Effector CD8-positive, alpha-beta T cell (primary cell): ENCODE results near the gene KRTAP4-3.
"Not testable (repeated sequence)": the region's sequence is repeated elsewhere in the genome, so short reads cannot be mapped to it uniquely, and the experiment has no call there.

Source experiments
- DNase-seq: peaks from one replicate; lab custom pipeline; 2025; lab: John Stamatoyannopoulos, UW

The KRTAP4-3 gene

DNA sequence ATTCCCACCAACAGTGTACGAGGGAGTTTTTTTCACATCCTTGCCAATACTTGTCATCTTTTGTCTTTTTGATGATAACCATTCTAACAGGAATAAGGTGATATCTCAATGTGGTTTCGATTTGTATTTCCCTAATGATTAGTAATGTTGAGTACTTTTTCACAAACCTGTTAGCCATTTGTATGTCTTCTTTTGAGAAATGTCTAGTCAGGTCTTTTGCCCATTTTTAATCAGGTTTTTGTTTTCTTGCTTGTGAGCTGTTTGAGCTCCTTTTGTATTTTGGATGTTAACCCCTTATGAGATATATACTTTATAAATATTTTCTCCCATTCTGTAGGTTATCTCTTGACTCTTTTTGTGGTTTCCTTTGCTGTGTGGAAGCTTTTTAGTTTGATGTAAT, 16.5 kb downstream of the KRTAP4-3 start:
- no peak for DNase-seq

DNA sequence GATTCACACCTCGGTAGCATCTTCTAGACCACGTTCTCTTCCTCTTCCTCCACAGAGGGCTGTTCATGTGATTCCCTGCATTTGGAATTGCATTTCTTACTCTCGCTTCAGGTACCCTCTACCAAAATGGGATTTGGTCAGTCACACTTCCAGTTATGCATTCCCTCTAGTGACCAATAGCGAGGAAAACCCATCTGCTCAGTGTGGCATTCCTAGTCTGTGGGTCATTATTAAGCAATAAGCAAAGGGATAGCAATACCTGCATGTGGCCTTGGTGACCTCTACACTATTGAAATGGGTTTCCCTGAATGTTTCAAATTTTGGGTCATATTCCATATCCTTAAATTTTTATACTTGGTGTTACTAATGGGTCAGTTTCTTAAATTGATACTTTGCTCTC, 18.0 kb downstream of the KRTAP4-3 start:
- no peak for DNase-seq

DNA sequence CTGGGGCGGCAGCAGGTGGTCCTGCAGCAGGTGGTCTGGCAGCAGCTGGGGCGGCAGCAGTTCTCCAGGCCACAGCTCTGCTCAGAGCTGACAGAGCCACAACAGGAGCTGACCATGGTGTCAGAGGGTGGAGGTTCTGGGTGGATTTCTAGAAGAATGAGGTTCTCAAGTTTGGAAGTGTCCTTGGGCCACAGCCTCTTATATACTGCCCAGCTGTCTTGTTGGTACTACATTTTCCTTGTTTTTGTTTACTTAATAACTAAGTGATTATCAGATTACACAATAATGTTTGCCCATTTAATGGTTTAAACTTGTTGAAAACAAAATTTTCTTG, 18.4 kb downstream of the KRTAP4-3 start, which contains the start of gene KRTAP4-5:
KRTAP4-5 (minus strand) TSS at position 174 of the 334 bp plus-strand sequence; CDS start at position 116, 58 bp downstream.
- no peak for DNase-seq

DNA sequence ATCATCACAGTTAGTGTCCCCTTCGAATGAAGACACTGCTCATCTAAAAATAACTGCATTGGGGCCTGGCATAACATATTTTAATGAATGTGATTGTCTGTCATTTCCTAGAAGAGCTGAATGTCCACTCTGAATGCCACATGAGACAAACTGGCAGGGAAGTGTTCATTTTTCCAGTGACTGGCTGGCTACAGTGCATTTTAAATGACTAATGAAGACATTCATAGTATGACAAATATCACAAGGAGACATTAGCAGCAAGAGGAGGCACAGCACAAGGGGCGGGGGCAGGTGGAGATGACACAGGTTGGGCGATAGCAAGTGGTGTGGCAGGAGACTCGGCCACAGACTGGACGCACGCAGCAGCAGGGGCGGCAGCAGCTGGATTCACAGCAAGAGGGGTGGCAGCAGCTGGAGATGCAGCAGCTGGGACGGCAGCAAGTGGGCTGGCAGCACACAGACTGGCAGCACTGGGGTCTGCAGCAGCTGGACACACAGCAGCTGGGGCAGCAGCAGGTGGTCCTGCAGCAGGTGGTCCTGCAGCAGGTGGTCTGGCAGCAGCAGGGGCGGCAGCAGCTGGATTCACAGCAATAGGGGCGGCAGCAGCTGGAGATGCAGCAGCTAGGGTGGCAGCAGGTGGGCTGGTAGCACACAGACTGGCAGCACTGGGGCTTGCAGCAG, 18.9 kb downstream of the KRTAP4-3 start:
- DNase-seq: not testable (repeated sequence)

DNA sequence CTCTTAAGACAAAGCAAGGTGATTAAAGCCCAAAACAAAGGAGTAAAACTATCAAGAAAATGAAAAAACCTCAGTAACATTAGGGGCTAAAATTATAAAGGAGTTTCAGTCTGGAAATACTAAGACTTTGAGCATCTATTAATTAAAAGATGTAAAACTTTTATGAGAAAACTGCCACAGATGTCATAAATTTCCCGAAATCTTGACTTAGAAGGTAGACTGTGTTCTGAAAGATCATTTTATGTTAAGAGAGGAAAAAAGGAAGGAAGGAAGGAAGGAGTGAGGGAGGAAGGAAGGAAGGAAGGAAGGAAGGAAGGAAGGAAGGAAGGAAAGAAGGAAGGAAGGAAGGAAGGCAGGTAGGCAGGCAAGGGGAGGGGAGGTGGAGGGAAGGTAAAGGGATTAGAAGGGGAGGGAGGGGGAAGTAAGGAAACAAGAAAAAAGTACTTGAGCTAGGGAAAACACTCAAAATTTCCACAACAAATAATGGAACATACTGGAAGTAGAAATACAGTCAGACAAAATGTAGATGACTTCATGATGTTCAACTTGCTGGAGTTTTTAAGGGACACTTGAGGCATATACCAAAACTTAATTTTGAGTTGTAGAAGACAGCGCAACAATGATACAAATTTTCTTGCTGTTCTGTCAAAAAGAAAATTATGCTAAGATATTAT, 20.4 kb downstream of the KRTAP4-3 start:
- no peak for DNase-seq

DNA sequence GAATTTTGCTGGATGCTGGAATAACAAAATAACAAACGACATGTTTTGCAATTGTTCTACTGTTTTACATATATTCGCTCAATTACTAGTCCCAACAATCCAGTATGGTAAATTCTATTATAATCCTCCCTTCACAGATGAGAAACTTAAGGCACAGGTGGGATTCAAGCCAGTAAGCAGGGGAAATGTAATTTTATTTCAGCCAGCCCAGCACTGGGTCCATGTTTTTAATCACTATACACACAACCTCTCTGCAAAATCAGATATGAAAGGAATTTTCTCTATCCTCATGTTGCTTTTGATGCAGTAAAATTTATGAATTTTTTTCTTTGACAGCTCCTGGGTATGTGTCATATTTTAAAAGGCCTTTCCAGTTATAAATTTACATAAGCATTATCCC, 22.8 kb downstream of the KRTAP4-3 start:
- DNase-seq: no peak

DNA sequence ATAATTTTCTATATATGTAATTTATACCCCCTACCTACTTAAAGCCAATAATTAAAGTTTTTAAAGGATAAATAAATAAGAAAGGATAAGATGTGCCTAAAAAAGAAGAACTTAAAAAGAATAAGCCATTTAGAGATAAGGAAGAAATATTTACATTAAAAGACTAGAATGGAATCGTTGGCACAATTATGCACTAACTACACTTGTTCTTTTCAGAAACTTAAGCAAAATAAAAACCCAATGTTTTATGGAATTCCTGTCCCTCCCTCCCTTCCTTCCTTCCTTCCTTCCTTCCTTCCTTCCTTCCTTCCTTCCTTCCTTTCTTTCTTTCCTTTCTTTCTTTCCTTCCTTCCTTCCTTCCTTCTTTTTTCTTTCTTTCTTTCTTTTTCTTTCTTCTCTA, 23.2 kb downstream of the KRTAP4-3 start:
- no peak for DNase-seq

DNA sequence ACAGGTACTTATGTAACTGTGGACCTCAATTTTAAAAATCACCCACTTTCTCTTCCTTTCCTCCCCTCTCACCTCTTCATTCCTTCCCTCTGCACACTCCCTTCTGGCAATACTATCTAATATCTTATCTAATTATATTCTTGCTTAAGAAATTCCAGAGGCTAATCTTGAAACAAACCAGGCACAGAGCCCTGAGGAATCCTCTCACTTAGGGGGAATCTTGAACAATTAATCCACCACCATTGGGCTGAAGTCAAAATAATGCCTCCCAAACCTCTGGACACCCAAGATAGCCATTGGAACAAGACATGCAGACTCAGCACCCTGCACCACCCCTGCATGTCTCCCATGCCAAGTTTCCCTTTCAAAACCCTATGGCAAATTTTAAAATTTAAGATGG, 26.7 kb downstream of the KRTAP4-3 start:
- DNase-seq: no peak

DNA sequence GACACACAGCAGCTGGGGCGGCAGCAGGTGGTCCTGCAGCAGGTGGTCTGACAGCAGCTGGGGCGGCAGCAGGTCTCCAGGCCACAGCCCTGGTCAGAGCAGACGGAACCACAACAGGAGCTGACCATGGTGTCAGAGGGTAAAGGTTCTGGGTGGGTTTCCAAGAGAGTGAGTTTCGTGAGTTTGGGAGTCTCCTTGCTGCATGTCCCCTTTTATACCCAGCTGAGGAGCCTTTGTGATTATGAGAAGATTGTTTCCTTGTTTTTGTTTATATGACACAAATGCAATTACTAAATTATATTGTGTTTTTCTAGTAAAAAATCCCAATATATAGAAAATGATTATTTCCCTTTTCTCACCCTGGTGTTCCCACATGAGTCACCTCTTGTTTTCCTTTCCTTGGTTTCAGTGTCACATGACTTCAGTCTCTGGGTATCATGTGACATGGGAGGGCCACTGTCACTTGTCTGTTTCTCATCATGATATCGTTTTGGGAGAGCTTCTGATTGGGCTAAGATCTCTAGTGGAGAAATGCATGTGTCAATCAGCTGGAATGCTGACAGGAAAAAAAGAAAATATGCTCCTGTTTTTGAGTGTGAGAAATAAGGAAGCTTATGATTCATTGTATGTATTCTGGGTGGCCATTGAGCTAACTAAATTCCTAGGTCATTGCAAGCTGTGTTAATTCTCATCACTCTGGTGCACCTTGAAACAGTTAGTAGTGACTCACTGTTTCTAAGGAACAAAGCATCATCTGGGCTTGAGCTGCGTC, 27.5 kb downstream of the KRTAP4-3 start, which contains the start of gene KRTAP4-6:
KRTAP4-6 (minus strand) TSS at position 185 of the 772 bp plus-strand sequence; CDS start at position 128, 57 bp downstream.
- no peak for DNase-seq

DNA sequence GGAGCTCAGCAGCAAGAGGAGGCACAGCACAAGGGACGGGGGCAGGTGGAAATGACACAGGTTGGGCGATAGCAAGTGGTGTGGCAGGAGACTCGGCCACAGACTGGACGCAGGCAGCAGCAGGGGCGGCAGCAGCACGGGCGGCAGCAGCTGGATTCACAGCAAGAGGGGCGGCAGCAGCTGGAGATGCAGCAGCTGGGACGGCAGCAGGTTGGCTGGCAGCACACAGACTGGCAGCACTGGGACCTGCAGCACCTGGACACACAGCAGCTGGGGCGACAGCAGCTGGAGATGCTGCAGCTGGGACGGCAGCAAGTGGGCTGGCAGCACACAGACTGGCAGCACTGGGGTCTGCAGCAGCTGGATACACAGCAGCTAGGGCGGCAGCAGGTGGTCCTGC, 28.2 kb downstream of the KRTAP4-3 start:
- DNase-seq: not testable (repeated sequence)

DNA sequence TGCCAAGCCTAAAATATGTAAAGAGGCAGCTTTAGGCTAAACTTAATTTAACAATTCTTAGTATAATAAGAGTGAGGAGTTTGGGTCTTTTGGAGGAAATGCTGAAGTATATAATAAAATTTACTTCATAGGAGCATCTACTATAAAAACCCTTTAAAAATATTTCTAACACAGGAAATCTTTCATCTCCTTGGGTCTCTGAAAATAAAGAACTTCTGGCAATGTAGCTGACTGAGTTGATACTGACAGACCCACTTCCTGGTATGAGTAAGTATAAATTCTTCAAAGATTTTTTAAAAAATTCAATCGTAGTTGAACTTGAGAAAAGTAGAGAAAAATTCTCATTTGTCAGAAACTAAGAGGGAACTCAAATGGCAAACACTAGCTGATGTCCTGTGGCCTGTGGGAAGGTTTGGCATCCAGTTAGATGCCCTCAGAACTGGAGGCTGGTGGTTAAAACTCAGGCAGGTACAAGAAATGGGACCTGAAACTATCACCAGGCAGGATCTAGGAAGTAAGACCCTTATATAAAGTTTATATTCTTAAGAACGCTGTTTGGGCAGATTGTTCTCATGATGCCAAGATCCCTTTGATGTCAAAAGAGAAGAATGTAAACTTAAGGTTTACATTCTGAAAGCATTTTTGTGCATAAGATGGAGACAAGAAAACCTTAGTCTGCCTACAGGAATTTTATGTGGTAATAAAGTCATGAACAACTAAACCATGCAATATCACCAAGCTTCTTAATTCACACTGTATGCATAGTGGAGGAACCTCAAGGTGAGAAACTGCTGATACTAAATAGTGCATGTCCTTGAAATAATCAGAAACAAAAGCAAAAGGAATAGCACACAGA, 33.9 kb downstream of the KRTAP4-3 start:
- no peak for DNase-seq

DNA sequence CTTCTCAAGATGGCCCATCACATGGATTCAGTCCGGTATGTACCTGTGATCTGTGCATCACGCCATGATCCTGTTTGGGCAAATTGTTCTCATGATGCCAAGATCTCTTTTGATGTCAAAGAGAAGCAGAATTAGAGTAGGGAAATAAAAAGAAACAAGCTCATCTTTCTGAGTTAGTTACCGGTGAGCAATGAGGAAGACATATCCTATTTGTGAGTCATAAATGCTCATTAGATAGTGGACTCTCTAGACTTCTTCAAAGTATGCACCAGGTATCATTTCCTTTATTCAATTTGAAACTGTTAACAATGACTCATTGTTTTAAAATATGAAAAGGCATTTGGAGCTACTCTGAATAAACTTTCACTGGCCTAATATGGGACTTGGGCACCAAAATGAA, 36.0 kb downstream of the KRTAP4-3 start:
- DNase-seq: no peak

DNA sequence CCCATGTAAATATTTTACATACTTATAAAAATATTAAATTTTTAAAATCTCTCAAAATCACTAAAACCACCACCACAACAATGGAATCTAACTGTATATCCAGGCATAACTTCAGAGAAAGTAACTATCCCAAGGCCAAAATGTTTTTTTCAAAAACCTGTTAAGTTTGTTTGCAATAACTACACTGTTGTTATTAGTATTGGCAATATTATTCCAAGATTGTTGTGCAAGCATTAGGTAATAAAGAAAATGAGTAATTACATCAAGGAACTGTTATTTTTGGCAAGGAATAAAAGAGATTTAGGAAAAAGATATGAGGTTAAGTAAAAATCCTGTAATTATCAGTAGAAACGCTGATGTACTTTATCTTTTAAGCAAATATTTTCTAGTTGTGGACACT, 40.6 kb downstream of the KRTAP4-3 start:
- no peak for DNase-seq

DNA sequence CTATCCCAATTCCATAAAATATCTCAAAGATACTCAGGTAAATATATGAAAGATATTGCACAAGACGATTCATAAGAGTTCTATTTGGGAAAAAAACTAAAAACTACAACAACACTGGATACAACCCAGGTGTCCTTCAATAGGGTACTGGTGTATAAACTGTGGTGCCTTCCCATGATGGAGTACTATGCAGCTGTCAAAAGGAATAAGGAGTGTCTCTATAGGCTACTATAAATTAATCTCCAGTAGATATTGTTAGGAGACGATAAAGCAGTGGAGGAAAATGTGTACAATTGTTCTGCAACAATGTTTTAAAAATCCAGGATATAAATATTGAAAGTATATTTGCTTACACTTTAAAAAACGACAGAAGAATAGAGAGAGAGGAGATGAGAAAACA, 41.6 kb downstream of the KRTAP4-3 start:
- no peak for DNase-seq

DNA sequence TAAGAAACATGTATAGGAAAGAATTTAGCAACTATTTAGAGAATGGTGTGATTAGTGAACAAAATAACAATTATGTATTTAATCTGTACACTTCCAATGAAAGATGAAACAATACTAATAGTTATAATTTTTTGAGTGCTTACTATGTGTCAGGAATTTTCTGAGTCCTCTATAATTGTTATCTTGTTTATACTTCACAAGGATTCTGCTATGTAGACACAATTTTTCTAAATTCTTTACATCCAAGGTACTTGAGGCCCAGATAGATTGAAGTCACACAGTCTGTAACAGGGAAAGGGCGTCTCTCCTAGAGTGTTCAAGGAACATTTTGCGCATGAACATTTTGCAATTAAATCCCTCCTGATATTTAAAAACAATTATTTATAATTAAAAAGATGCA, 43.0 kb downstream of the KRTAP4-3 start:
- no peak for DNase-seq

DNA sequence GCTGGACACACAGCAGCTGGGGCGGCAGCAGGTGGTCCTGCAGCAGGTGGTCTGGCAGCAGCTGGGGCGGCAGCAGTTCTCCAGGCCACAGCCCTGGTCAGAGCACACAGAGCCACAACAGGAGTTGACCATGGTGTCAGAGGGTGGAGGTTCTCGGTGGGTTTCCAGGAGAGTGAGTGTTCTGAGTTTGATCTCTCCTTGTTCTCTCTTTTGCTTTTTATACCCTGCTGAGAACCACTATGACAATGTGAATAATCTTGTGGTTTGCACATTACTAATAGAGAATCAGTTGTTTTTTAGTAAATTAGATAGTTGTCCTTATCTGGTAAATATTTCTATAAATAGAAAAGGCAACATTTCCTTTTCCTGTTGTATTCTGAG, 44.0 kb downstream of the KRTAP4-3 start, which contains the start of gene KRTAP4-12:
KRTAP4-12 (minus strand) TSS at position 192 of the 381 bp plus-strand sequence; CDS start at position 132, 60 bp downstream.
- not testable (repeated sequence) for DNase-seq

DNA sequence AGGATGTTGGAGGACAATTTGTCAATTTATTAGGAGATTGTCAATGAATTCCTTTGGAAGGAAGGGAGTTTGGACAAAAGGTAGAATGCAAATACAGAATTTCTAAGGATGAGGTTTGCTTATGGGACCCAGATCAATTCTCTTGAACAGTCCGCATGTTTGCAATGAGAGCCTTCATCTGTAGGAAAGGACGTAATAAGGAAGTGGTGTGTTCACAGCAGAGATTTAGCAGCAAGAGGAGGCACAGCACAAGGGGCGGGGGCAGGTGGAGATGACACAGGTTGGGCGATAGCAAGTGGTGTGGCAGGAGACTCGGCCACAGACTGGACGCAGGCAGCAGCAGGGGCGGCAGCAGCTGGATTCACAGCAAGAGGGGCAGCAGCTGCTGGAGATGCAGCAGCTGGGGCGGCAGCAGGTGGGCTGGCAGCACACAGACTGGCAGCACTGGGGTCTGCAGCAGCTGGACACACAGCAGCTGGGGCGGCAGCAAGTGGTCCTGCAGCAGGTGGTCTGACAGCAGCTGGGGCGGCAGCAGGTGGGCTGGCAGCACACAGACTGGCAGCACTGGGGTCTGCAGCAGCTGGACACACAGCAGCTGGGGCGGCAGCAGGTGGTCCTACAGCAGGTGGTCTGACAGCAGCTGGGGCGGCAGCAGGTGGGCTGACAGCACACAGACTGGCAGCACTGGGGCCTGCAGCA, 44.6 kb downstream of the KRTAP4-3 start:
- DNase-seq: not testable (repeated sequence)

DNA sequence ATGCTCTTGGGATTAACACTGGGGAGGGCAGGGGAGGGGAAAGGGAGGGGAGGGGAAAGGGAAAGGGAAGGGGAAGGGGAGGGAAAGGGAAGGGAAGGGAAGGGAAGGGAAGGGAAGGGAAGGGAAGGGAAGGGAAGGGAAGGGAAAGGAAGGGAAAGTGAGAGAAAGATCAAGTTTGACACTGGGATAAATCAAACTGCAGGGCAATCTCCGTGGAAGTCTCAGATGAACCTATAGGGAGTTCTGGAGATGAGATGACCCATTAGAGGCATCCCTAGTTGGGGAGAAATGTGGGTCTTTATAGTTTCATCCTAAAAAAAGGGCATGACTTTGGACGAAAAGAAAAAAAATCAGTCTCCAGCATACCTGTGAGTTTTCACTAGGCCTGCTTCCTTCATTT, 46.3 kb downstream of the KRTAP4-3 start:
- DNase-seq: no peak

DNA sequence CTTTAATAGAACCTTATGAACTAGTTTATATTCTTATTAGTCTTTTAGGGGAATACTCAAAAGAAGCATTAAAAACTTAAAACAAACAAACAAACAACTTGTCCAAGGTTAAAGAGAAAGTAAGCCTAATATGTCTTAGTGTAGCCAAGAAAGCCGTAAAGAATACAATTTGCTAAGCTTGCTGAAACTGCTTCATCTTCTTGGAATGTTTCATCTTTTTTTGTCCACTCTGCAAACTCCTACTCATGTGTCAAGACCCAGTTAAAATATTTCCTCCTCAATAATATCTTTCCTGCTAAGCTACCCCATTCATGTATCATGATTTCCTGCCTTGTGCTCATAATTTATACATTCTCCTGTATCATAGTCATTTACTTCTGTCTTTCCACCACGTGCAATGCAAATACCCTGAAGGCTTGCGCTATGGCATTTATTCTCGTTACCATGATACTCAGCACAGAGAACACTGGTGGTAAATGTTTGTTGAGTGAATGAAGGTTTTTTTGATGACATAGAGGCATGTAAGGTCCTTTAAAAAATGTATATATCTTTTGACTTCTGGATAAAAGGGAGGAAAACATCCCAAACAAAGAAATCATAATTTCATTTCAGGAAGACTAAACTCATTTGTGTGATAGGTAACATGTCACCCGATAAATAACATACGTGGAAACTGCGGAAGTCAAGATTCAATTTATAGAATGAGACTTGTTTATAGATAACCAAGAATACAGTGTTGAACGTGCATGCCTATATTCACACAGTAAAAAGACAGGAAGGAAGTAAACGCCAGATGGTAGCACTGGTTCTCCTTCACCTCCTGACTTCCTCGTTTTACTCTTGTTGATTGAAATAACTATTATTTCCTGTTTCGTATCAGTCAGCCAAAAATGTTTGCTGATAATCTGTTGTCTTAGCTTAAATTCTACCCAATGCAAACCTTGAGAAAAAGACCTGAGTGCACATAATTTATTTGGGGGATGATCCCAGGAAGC, 48.0 kb downstream of the KRTAP4-3 start:
- DNase-seq: not testable (repeated sequence)

DNA sequence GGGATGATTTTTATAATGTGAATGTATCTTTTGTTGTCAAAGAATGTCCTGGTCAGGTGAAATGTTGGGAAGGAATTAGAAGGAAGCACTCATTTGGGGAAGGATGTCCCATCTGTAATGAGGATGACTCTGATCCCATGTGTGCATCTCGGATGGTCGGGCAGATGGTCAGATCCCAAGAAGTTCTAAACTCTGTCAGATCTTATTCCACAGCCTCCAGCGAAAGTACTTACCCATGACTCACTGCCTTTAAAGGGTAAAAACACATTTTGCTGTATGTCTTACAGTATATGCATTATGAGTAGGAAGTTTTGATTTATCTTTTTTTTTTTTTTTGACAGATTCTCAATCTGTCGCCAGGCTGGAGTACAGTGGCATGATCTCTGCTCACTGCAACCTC, 49.3 kb downstream of the KRTAP4-3 start:
- no peak for DNase-seq
